Erythroblast (primary cell): Measurements from ENCODE around the gene POLR1A.

ENCODE experiments used
- GATA1 ChIP-seq: IDR thresholded peaks from 2 replicates; pipeline ENCODE4 v1.6.1; 2011; ENCODE audit warnings: low read depth, mild to moderate bottlenecking, control low read depth, low read length, moderate library complexity
- POLR2A ChIP-seq: IDR thresholded peaks from 2 replicates; pipeline ENCODE4 v1.6.1; 2011; ENCODE audit warnings: mild to moderate bottlenecking, low read length

DNA sequence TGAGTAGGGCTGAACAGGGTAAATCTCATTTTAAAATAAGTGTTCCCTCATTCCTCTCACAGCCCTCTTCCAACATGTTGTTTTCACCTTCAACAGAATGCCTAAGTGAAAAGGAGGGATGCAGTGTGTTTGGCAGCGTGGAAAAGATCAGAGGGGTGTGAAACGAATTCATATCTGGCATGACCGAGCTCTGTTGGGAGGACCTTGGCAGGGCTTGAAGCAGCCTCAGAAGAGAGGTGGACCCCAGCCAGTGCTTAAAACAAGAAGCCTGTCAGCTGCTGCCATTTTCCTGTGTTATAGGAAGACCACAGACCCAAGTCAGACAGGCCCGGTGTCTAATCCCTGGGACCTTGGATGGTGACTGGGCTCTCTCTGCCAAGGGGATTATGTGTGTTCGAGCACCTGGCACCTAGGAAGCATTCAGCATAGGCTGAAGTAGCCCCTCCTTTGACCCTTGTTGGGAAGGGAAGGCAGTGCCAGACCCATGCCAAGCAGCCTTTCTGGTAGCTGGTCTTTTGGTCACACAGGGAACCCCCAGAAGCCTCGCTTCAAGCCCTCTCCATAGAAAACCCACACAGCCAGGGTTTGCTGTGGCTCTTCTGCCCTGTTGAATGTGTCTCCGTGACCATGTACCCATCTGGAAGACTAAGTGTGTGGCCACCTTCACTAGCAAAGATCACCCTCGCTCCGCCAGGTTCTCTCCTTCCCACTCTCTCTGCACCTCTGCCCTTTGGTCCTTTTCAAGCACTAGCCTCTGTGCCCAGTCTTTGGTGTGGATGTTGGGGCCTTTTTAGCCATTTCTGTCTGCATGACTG, 129.4 kb downstream of the POLR1A start:
- TF ChIP-seq POLR2A (no peak), GATA1 (no peak)
